ENCODE measurements around the gene CHGA.

CHGA gene

GRCh38 chr14:92930737-92931602, 8.0 kb downstream of the CHGA start:
- no peak for DNase-seq (ENCODE audit: low spot score)

- DNase-seq (ENCODE audit: low spot score), result no peak
These were observed 8.9 kb downstream of the CHGA start for GRCh38 chr14:92931681-92932447.

DNA sequence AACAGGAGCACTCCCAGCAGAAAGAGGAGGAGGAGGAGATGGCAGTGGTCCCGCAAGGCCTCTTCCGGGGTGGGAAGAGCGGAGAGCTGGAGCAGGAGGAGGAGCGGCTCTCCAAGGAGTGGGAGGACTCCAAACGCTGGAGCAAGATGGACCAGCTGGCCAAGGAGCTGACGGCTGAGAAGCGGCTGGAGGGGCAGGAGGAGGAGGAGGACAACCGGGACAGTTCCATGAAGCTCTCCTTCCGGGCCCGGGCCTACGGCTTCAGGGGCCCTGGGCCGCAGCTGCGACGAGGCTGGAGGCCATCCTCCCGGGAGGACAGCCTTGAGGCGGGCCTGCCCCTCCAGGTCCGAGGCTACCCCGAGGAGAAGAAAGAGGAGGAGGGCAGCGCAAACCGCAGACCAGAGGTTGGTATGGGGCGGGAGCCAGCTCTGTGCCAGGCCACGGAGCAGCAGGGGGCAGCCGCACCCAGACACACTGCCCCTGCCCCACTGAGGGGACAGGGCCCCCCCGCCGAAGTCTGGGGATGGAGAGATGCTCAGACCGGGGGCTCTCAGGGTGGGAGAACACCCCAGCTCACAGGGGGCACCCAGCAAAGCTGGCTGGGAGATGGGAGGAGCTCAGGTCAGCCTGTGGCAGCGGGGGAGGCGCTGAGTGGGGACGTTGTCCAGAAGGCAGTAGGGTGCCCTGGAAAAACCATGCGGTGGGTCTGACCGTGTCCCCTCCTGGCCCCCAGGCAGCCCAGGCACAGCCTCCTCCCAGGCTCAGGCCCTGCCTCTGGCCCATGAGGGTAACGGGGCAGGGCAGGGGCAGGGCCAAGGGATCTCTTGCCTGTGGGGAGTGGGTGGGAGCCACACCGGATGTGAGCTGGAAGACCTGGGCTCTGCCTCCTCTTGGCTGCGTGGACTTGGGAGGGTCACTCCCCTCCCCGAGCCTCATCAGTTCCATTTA, 9.8 kb downstream of the CHGA start:
- no peak for DNase-seq (ENCODE audit: low spot score)

DNA sequence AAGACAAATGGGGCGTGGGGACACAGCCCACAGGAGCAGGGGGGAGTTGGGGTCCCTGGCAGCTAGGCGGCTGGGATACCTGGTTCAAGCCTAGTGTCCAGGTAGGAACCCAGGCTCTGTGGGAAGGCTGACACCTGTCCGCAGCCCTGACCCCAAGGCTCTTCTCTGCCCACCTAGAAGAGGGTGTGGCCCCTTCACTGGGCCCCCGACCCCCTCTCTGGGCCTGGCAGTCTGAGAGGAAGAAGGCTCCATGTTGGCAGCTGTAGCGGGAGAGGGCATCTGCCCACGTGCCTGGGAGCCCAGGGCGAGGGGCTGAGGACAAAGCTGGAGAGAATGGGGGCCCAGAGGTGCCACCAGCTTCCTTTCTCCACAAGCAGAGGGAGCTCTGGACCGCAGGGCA, 10.5 kb downstream of the CHGA start:
- DNase-seq (ENCODE audit: low spot score), result no peak

- no peak for DNase-seq (ENCODE audit: low spot score)
These were observed 11.5 kb downstream of the CHGA start for GRCh38 chr14:92934196-92935085.

- DNase-seq (ENCODE audit: low spot score), result no peak
These were observed 12.5 kb downstream of the CHGA start for GRCh38 chr14:92935446-92935845.

- no peak for DNase-seq (ENCODE audit: low spot score)
These were observed 13.1 kb downstream of the CHGA start for GRCh38 chr14:92936085-92936484.

DNA sequence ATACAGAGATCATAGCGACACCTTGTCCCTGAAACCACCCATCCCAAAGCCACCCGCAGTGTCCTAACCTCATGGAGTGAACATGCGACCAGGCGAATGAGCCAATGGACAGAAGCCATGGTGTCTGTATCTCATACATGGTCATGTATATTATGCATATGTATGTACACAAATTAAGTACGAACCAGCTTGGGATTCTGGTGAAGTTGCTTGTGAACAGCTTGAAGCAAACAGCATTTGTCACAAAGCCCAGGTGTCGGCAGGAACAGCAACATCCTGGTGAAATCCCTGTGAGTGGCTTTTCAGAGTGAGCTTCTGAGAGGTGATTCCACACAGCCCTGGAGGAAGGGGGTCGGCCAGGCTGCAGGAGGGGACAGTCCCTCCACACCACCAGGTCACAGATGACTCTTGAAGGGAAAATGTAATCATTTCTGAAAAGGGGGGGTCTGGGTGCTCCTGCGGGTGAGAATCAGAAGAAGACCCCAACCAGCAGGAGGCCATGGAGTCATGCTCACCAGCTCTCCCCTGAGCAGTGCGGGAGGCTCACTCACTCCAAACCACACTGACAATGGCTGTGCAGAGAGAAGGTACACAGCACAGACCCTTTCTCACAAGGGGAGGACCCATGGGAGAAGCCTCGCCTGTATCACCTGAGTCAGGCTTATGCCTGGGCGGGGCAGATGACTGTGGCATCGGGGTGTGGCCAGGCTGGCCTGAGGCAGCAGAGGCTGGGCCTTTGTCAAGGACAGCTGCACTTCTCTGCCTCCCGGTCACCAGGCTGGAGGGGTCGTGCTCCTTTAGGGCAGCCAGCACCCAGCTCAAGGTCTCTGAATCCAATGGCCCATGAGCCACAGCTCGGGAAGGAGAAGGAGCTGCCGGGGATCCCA, 14.3 kb downstream of the CHGA start:
- no peak for DNase-seq (ENCODE audit: low spot score)

- DNase-seq (ENCODE audit: low spot score), result no peak
These were observed 15.4 kb downstream of the CHGA start for GRCh38 chr14:92938235-92938875.

DNA sequence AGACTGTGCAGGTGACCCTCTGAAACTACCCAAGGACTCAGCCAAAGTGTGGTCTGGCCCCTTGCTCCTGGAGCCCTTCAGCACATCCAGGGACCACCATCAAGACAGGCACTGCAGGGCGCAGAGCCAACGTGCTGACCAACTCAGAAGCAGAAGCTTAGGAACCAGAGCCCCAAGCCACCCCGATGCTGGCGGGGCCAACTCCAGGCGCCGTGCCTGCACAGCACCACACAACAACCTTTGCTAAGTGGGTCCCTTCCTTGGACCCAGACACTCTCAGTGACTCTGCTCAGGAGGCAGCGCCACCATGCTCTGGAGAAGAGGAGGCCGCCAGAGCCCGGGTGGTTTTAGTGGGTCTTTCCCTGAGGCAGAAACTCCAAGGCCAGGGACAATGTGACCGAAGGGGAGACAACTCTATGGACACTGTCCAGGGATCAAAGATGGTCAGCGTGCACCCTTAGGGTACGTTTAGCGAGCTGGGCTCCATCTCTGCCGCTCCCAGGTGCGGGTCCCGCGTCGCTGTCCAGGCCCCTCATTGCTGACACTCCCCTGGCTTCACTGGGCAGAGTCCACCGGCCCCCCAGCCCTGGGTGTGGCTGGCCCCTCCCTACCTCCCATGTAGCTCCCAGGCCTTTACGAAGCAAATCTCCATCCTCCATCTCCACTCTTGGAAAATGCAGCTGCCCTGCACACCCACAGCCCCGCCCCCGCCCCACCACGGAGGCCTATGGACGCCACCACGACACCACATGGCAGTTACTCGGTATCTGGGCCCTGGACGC, 16.1 kb downstream of the CHGA start:
- no peak for DNase-seq (ENCODE audit: low spot score)

- DNase-seq (ENCODE audit: low spot score), result no peak
These were observed 16.7 kb downstream of the CHGA start for GRCh38 chr14:92939699-92940098.

DNA sequence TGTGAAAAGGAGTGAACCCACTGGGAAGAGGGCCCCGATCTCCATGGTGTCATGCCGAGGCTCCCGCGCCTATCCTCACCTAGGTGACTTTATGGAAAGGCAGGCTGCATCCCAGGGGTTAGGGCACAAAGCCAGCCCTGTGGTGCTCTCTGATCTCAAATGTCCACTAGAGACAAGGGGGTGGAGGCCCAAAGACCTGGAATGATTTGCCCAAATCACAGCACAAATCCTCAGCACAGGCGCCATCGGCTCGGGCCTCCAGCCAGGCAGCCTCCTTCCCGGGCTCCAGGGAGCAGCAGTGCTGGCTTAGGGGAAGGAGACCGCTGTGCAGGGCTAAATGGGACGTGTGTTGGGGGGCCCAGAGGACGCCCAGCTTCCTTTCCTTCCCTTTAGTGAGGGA, 17.6 kb downstream of the CHGA start:
- no peak for DNase-seq (ENCODE audit: low spot score)

GRCh38 chr14:92941531-92941930, 18.6 kb downstream of the CHGA start:
- no peak for DNase-seq (ENCODE audit: low spot score)

- no peak for DNase-seq (ENCODE audit: low spot score)
These were observed 19.2 kb downstream of the CHGA start for GRCh38 chr14:92942136-92942535.

- no peak for DNase-seq (ENCODE audit: low spot score)
These were observed 19.6 kb downstream of the CHGA start for GRCh38 chr14:92942576-92942975.

GRCh38 chr14:92942976-92943710, 20.2 kb downstream of the CHGA start:
- no peak for DNase-seq (ENCODE audit: low spot score)

GRCh38 chr14:92943855-92944570, 21.1 kb downstream of the CHGA start:
- no peak for DNase-seq (ENCODE audit: low spot score)

All from COLO829 (cell line).